GM12878 (cell line): ENCODE results near the gene ZCCHC13.
"Not testable (repeated sequence)": the region's sequence is repeated elsewhere in the genome, so short reads cannot be mapped to it uniquely, and the experiment has no call there.

Experiments used
- CTCF ChIP-seq, 3 experiments: IDR thresholded peaks in 2 of 3; conservative IDR thresholded peaks in 1 of 3; 2 replicates each; pipeline ENCODE4 v1.5.1; 2011; ENCODE audit warnings: low read depth in 3 of 3, low read length in 3 of 3, mild to moderate bottlenecking in 3 of 3, control low read depth in 2 of 3, moderate library complexity in 2 of 3, inconsistent platforms in 1 of 3, mixed read lengths in 1 of 3; ENCODE audit not compliant: control insufficient read depth in 2 of 3, insufficient read depth in 1 of 3; ENCODE audit errors: extremely low read depth in 1 of 3
- SIX5 ChIP-seq: IDR thresholded peaks from 2 replicates; pipeline ENCODE4 v1.6.1; 2011; ENCODE audit warnings: mild to moderate bottlenecking, low read depth, low read length, moderate library complexity; ENCODE audit not compliant: severe bottlenecking
- SMAD1 ChIP-seq: fragments of 450-650 bp; IDR thresholded peaks from 2 replicates; pipeline ENCODE4 v1.6.1; 2018; ENCODE audit warnings: mild to moderate bottlenecking, low read depth; ENCODE audit not compliant: partially characterized antibody
- STAT3 ChIP-seq: IDR thresholded peaks from 2 replicates; pipeline ENCODE4 v1.6.1; 2011; ENCODE audit warnings: low read depth, low read length, improper control_type of control experiment

- TF ChIP-seq STAT3; CTCF (IDR thresholded peaks at IDR 0.05 in 2 of 3, conservative IDR thresholded peaks at IDR 0.05 in 1 of 3; ENCODE audit: control insufficient read depth in 2 of 3, extremely low read depth in 1 of 3, insufficient read depth in 1 of 3, low read depth in 3 of 3, low read length in 3 of 3); SIX5; SMAD1: not testable (repeated sequence)
Measured at GRCh38 chrX:74258111-74258510, 45.9 kb upstream of the ZCCHC13 start.
